Panc1 (cell line): ENCODE data around the gene RNF20. TPM values are rescaled to one million over a fixed set of nuclear protein-coding genes. Genes with fewer than 3 reads are reported as not detected.

Experiments used
- ATAC-seq: fragments of 200-7000 bp; cut with Tn5 transposase; 2 replicates; pipeline ENCODE4 v1.9.1; 2020; ENCODE audit warnings: mild to moderate bottlenecking, moderate library complexity
- BruUV-seq: library from RNA; stranded (reverse); fragments of 400-500 nt; replicated peaks from 2 replicates; lab custom pipeline; 2021; lab: Mats Ljungman, UMichigan
- CTCF ChIA-PET: fragments of 300-600 bp; sonication (Branson Sonifier 250); formaldehyde crosslinking; loops from one replicate; lab custom pipeline; 2022; ENCODE audit warnings: antibody characterized with exemption; lab: Charles Lee
- POLR2A ChIA-PET: fragments of 300-600 bp; sonication (Branson Sonifier 250); formaldehyde crosslinking; loops from one replicate; lab custom pipeline; 2022; ENCODE audit warnings: antibody characterized with exemption; lab: Charles Lee
- DNase-seq: peaks from one replicate; pipeline ENCODE4 v3.0.0-alpha.2; 2010; ENCODE audit warnings: low read depth, low spot score
- H3K27ac ChIP-seq: 2 replicates; pipeline ENCODE4 v1.5.1; 2011; ENCODE audit warnings: mild to moderate bottlenecking, low read length, inconsistent platforms
- H3K27me3 ChIP-seq: fragments of 200-500 bp; sonication (Bioruptor generic); 2 replicates; pipeline ENCODE4 v1.6.0; 2014; ENCODE audit warnings: low read length, inconsistent platforms; ENCODE audit not compliant: control insufficient read depth, insufficient read depth
- H3K36me3 ChIP-seq: fragments of 200-500 bp; sonication (Bioruptor generic); 2 replicates; pipeline ENCODE4 v1.5.1; 2014; ENCODE audit warnings: inconsistent platforms, mild to moderate bottlenecking, low read length, moderate library complexity; ENCODE audit not compliant: control insufficient read depth, insufficient read depth
- H3K4me1 ChIP-seq: 2 replicates; pipeline ENCODE4 v1.5.1; 2011; ENCODE audit warnings: inconsistent platforms, mild to moderate bottlenecking, low read length, moderate library complexity; ENCODE audit not compliant: control insufficient read depth, insufficient read depth
- H3K4me3 ChIP-seq, 2 experiments: 2 replicates each; pipeline ENCODE4 v1.5.1; 2011 to 2012; ENCODE audit warnings: low read depth in 2 of 2, low read length in 2 of 2, mild to moderate bottlenecking in 2 of 2, inconsistent platforms in 1 of 2, moderate library complexity in 1 of 2
- H3K9me3 ChIP-seq: fragments of 200-500 bp; sonication (Bioruptor generic); 2 replicates; pipeline ENCODE4 v1.5.1; 2014; ENCODE audit warnings: low read depth, mild to moderate bottlenecking, inconsistent platforms, low read length, moderate library complexity; ENCODE audit not compliant: control insufficient read depth, insufficient read depth
- POLR2AphosphoS5 ChIP-seq: IDR thresholded peaks from 2 replicates; pipeline ENCODE4 v1.6.1; 2012; ENCODE audit warnings: mild to moderate bottlenecking, low read depth, low read length, moderate library complexity
- SIN3A ChIP-seq: IDR thresholded peaks from 2 replicates; pipeline ENCODE4 v1.6.1; 2012; ENCODE audit warnings: low read depth, mild to moderate bottlenecking, low read length, moderate library complexity, borderline replicate concordance; ENCODE audit not compliant: insufficient read depth
- TCF7L2 ChIP-seq: IDR thresholded peaks from 2 replicates; pipeline ENCODE4 v1.6.1; 2011; ENCODE audit warnings: mild to moderate bottlenecking, low read depth, low read length, inconsistent platforms
- in situ Hi-C: cut with HindIII; loops from 2 replicates; pipeline ENCODE4 v1.10.0; 2016; ENCODE audit warnings: low sequenced_read_pairs, low pct_unique_long_range_greater_than_20kb
- intact Hi-C: fragments of 100-400 bp; cut with micrococcal nuclease; formaldehyde crosslinking; loops from one replicate; pipeline ENCODE4 v1.10.0; 2022; ENCODE audit not compliant: unreplicated experiment
- total RNA-seq: library from RNA; stranded (reverse); gene quantifications from one replicate; pipeline ENCODE4 v1.2.1, GENCODE V29; 2021; ENCODE audit not compliant: unreplicated experiment
- TF ChIP-seq, protein P1 (sequence below), 2 experiments: IDR thresholded peaks; 2 replicates each; pipeline ENCODE4 v1.6.1; 2011 to 2012; ENCODE audit warnings: low read depth in 2 of 2, control low read depth in 1 of 2, low read length in 1 of 2, mild to moderate bottlenecking in 1 of 2, moderate library complexity in 1 of 2; ENCODE audit not compliant: insufficient read depth in 1 of 2
- TF ChIP-seq, protein P2 (sequence below): fragments of 450-650 bp; IDR thresholded peaks from 2 replicates; pipeline ENCODE4 v1.5.1; 2017; ENCODE audit warnings: mild to moderate bottlenecking

RNF20 gene
- total RNA-seq, 1 experiment from 2014 or later = 37.5 TPM

GRCh38 chr9:101527066-101527465, 6.6 kb upstream of the RNF20 start:
- ATAC-seq (no peak), DNase-seq (no peak)
- TF ChIP-seq, protein P1, sequence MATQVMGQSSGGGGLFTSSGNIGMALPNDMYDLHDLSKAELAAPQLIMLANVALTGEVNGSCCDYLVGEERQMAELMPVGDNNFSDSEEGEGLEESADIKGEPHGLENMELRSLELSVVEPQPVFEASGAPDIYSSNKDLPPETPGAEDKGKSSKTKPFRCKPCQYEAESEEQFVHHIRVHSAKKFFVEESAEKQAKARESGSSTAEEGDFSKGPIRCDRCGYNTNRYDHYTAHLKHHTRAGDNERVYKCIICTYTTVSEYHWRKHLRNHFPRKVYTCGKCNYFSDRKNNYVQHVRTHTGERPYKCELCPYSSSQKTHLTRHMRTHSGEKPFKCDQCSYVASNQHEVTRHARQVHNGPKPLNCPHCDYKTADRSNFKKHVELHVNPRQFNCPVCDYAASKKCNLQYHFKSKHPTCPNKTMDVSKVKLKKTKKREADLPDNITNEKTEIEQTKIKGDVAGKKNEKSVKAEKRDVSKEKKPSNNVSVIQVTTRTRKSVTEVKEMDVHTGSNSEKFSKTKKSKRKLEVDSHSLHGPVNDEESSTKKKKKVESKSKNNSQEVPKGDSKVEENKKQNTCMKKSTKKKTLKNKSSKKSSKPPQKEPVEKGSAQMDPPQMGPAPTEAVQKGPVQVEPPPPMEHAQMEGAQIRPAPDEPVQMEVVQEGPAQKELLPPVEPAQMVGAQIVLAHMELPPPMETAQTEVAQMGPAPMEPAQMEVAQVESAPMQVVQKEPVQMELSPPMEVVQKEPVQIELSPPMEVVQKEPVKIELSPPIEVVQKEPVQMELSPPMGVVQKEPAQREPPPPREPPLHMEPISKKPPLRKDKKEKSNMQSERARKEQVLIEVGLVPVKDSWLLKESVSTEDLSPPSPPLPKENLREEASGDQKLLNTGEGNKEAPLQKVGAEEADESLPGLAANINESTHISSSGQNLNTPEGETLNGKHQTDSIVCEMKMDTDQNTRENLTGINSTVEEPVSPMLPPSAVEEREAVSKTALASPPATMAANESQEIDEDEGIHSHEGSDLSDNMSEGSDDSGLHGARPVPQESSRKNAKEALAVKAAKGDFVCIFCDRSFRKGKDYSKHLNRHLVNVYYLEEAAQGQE (IDR thresholded peaks at IDR 0.05; ENCODE audit: insufficient read depth in 1 of 2, low read depth in 2 of 2, low read length in 1 of 2) = no peak
- TF ChIP-seq, protein P2, sequence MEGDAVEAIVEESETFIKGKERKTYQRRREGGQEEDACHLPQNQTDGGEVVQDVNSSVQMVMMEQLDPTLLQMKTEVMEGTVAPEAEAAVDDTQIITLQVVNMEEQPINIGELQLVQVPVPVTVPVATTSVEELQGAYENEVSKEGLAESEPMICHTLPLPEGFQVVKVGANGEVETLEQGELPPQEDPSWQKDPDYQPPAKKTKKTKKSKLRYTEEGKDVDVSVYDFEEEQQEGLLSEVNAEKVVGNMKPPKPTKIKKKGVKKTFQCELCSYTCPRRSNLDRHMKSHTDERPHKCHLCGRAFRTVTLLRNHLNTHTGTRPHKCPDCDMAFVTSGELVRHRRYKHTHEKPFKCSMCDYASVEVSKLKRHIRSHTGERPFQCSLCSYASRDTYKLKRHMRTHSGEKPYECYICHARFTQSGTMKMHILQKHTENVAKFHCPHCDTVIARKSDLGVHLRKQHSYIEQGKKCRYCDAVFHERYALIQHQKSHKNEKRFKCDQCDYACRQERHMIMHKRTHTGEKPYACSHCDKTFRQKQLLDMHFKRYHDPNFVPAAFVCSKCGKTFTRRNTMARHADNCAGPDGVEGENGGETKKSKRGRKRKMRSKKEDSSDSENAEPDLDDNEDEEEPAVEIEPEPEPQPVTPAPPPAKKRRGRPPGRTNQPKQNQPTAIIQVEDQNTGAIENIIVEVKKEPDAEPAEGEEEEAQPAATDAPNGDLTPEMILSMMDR = no peak
- no peak for TF ChIP-seq SIN3A
- no peak for TF ChIP-seq POLR2AphosphoS5
- no peak overlapping the region for H3K27ac ChIP-seq
- ChIA-PET POLR2A (no interaction called here), CTCF (interaction anchor here (0.8 kb wide), 1 partner anchor 78 kb away, joined by 3 read pairs; no protein-coding TSS in a partner anchor)
- in situ Hi-C loops (no loop called here), intact Hi-C loops (no loop called here)
- no peaks in the 10 kb centered on the region for H3K9me3 ChIP-seq
- H3K36me3 ChIP-seq = no peaks in the 10 kb centered on the region
- no TSS peak for BruUV-seq
- no peaks in the 10 kb centered on the region for H3K4me1 ChIP-seq
- H3K27me3 ChIP-seq = no peaks in the 10 kb centered on the region
- H3K4me3 ChIP-seq = no peak overlapping the region

- TF ChIP-seq, protein P2 = no peak
- TF ChIP-seq, protein P1 (IDR thresholded peaks at IDR 0.05; ENCODE audit: insufficient read depth in 1 of 2, low read depth in 2 of 2, low read length in 1 of 2) = no peak
- TF ChIP-seq SIN3A (no peak), TCF7L2 (no peak), POLR2AphosphoS5 (no peak)
- Histone ChIP-seq H3K9me3 (no peaks in the 10 kb centered on the region), H3K4me3 (no peak overlapping the region), H3K4me1 (peaks cover 3% of the 10 kb centered on the region; the same call in 1 of the 2 replicates), H3K27me3 (no peaks in the 10 kb centered on the region), H3K27ac (no peak overlapping the region), H3K36me3 (no peaks in the 10 kb centered on the region)
- ChIA-PET CTCF (interaction anchor here (0.8 kb wide), 1 partner anchor 79 kb away, joined by 3 read pairs; no protein-coding TSS in a partner anchor), POLR2A (no interaction called here)
- in situ Hi-C loops (no loop called here), intact Hi-C loops (no loop called here)
- DNase-seq (no peak), ATAC-seq (no peak)
- BruUV-seq = no TSS peak
Observed at GRCh38 chr9:101528015-101528414, 5.6 kb upstream of the RNF20 start.
